ENCODE measurements around the gene BAHD1. TPM values are rescaled to one million over a fixed set of nuclear protein-coding genes. Genes with fewer than 3 reads are reported as not detected.

Gene BAHD1
- total and polyA plus RNA-seq, 2 experiments from 2014 or later: 11.2 to 40.1 TPM

DNA sequence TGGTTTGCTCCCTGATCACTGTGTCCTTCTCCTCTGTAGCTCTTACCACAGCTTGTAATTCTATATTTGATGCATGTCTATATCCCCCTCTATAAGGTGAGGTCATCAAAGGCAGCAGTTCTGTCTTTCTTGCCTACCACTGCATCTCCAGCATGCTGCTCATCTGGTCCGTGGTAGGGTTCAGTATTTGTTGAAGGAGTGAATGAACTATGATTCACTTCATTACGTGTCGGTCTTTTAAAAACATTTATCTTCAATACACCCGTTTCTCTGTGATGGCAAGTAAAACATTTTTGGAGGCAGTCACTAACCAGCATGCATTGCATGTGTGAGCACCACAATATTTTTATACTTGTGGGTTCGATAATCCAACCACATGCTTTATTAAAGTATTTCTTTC lies 57.7 kb downstream of the BAHD1 start:
- H3K4me3 Mint-ChIP-seq: no peak overlapping the region
- H3K9me3 Mint-ChIP-seq: no peaks in the 10 kb centered on the region
- H3K27ac ChIP-seq (ENCODE audit: low read depth): no peak overlapping the region
- H3K9me2 ChIP-seq (ENCODE audit: insufficient read depth): 0 out of 2 replicates have a peak, but pooled peaks cover 2% of the 10 kb centered on the region
- no peak overlapping the region for H3K4me3 ChIP-seq
- H3K4me1 Mint-ChIP-seq: no peaks in the 10 kb centered on the region
- H3K36me3 Mint-ChIP-seq (ENCODE audit: low read depth): no peaks in the 10 kb centered on the region
- no peak overlapping the region for H3K4me2 ChIP-seq
- DNase-seq (ENCODE audit: low spot score) (no peak), ATAC-seq (no peak)
- no peak overlapping the region for H2AFZ ChIP-seq
- no peak overlapping the region for H3K27ac Mint-ChIP-seq
- no peaks in the 10 kb centered on the region for H3K36me3 ChIP-seq (ENCODE audit: insufficient read depth)
- H3F3A ChIP-seq (replicated peaks; ENCODE audit: low read depth): no peaks in the 10 kb centered on the region
- peaks cover 8% of the 10 kb centered on the region for H3K27me3 Mint-ChIP-seq (ENCODE audit: insufficient read depth, low read depth, poor library complexity)
- H3K27me3 ChIP-seq (ENCODE audit: insufficient read depth): no peaks in the 10 kb centered on the region
- H4K20me1 ChIP-seq (replicated peaks; ENCODE audit: insufficient read depth): no peaks in the 10 kb centered on the region
- no peaks in the 10 kb centered on the region for H3K4me1 ChIP-seq (ENCODE audit: insufficient read depth)
- H3K79me2 ChIP-seq (replicated peaks; ENCODE audit: insufficient read depth): no peaks in the 10 kb centered on the region
- no peak for TF ChIP-seq CREB1 (CRISPR knock-in tag; IDR thresholded peaks at IDR 0.05; ENCODE audit: low read depth)

DNA sequence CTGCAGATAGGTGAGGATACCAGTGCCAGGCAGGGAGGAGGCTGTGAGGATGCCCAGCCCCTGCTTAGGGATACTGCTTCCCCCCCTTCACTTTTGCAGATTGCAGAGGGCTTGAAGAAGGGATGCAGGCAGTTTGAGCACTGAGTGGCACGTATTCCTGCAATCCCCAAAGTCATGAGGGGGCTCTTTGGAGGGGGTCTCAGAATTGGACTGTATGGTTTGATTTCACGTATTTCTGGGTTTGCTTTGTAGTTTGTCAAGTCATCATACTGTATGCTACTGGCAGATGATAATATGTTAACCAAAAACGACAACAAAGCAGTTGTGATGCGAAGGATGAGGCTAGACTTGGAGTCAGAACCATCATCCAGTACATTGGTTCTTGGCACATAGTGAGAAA lies 58.1 kb downstream of the BAHD1 start:
- DNase-seq (ENCODE audit: low spot score) (no peak), ATAC-seq (no peak)
- TF ChIP-seq POLR2AphosphoS5 (IDR thresholded peaks at IDR 0.05; ENCODE audit: low read depth): no peak
- Histone ChIP-seq H2AFZ (no peak overlapping the region), H3K4me2 (no peak overlapping the region), H3F3A (replicated peaks; ENCODE audit: low read depth) (no peaks in the 10 kb centered on the region), H3K79me2 (replicated peaks; ENCODE audit: insufficient read depth) (no peaks in the 10 kb centered on the region), H4K20me1 (replicated peaks; ENCODE audit: insufficient read depth) (no peaks in the 10 kb centered on the region), H3K27me3 (ENCODE audit: insufficient read depth) (no peaks in the 10 kb centered on the region), H3K9me2 (ENCODE audit: insufficient read depth) (0 out of 2 replicates have a peak, but pooled peaks cover 2% of the 10 kb centered on the region), H3K27ac (ENCODE audit: low read depth) (no peak overlapping the region), H3K36me3 (ENCODE audit: insufficient read depth) (no peaks in the 10 kb centered on the region), H3K4me1 (ENCODE audit: insufficient read depth) (no peaks in the 10 kb centered on the region), H3K4me3 (no peak overlapping the region)
- H3K36me3 Mint-ChIP-seq (ENCODE audit: low read depth): no peaks in the 10 kb centered on the region
- H3K4me3 Mint-ChIP-seq: no peak overlapping the region
- no peaks in the 10 kb centered on the region for H3K9me3 Mint-ChIP-seq
- no peak overlapping the region for H3K27ac Mint-ChIP-seq
- peaks cover 8% of the 10 kb centered on the region for H3K27me3 Mint-ChIP-seq (ENCODE audit: insufficient read depth, low read depth, poor library complexity)
- H3K4me1 Mint-ChIP-seq: no peaks in the 10 kb centered on the region

DNA sequence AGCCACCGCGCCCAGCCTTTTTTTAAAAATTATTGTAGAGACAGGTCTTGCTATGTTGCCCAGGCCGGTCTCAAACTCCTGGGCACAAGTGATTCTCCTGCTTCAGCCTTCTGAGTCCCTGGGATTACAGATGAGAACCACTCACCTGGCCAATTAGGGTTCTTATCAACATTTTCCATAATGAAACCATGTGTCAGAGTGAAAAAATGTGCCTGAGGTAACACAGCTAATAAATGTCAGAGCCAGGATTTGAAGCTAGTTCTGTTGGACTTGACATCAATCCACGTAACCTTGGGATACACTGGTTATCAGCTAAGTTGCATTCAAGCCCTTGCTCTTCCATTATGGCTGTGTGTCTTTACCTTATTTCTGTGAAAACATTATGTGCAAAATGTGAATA lies 59.2 kb downstream of the BAHD1 start:
- no peaks in the 10 kb centered on the region for H4K20me1 ChIP-seq (replicated peaks; ENCODE audit: insufficient read depth)
- H3K4me1 ChIP-seq (ENCODE audit: insufficient read depth): no peaks in the 10 kb centered on the region
- no peak for DNase-seq (ENCODE audit: low spot score)
- Mint-ChIP-seq H3K27me3 (ENCODE audit: insufficient read depth, low read depth, poor library complexity) (peaks cover 5% of the 10 kb centered on the region), H3K4me3 (no peak overlapping the region), H3K9me3 (no peaks in the 10 kb centered on the region), H3K27ac (no peak overlapping the region), H3K36me3 (ENCODE audit: low read depth) (no peaks in the 10 kb centered on the region), H3K4me1 (no peaks in the 10 kb centered on the region)
- H3K36me3 ChIP-seq (ENCODE audit: insufficient read depth): no peaks in the 10 kb centered on the region
- ATAC-seq: no peak
- H3F3A ChIP-seq (replicated peaks; ENCODE audit: low read depth): 0 out of 2 replicates have a peak, but pooled peaks cover 3% of the 10 kb centered on the region
- no peaks in the 10 kb centered on the region for H3K9me2 ChIP-seq (ENCODE audit: insufficient read depth)
- no peaks in the 10 kb centered on the region for H3K79me2 ChIP-seq (replicated peaks; ENCODE audit: insufficient read depth)
- no peaks in the 10 kb centered on the region for H3K27me3 ChIP-seq (ENCODE audit: insufficient read depth)
- no peak overlapping the region for H3K4me3 ChIP-seq
- no peak overlapping the region for H2AFZ ChIP-seq
- TF ChIP-seq CREB1 (CRISPR knock-in tag; IDR thresholded peaks at IDR 0.05; ENCODE audit: low read depth): no peak
- TF ChIP-seq, protein P1, sequence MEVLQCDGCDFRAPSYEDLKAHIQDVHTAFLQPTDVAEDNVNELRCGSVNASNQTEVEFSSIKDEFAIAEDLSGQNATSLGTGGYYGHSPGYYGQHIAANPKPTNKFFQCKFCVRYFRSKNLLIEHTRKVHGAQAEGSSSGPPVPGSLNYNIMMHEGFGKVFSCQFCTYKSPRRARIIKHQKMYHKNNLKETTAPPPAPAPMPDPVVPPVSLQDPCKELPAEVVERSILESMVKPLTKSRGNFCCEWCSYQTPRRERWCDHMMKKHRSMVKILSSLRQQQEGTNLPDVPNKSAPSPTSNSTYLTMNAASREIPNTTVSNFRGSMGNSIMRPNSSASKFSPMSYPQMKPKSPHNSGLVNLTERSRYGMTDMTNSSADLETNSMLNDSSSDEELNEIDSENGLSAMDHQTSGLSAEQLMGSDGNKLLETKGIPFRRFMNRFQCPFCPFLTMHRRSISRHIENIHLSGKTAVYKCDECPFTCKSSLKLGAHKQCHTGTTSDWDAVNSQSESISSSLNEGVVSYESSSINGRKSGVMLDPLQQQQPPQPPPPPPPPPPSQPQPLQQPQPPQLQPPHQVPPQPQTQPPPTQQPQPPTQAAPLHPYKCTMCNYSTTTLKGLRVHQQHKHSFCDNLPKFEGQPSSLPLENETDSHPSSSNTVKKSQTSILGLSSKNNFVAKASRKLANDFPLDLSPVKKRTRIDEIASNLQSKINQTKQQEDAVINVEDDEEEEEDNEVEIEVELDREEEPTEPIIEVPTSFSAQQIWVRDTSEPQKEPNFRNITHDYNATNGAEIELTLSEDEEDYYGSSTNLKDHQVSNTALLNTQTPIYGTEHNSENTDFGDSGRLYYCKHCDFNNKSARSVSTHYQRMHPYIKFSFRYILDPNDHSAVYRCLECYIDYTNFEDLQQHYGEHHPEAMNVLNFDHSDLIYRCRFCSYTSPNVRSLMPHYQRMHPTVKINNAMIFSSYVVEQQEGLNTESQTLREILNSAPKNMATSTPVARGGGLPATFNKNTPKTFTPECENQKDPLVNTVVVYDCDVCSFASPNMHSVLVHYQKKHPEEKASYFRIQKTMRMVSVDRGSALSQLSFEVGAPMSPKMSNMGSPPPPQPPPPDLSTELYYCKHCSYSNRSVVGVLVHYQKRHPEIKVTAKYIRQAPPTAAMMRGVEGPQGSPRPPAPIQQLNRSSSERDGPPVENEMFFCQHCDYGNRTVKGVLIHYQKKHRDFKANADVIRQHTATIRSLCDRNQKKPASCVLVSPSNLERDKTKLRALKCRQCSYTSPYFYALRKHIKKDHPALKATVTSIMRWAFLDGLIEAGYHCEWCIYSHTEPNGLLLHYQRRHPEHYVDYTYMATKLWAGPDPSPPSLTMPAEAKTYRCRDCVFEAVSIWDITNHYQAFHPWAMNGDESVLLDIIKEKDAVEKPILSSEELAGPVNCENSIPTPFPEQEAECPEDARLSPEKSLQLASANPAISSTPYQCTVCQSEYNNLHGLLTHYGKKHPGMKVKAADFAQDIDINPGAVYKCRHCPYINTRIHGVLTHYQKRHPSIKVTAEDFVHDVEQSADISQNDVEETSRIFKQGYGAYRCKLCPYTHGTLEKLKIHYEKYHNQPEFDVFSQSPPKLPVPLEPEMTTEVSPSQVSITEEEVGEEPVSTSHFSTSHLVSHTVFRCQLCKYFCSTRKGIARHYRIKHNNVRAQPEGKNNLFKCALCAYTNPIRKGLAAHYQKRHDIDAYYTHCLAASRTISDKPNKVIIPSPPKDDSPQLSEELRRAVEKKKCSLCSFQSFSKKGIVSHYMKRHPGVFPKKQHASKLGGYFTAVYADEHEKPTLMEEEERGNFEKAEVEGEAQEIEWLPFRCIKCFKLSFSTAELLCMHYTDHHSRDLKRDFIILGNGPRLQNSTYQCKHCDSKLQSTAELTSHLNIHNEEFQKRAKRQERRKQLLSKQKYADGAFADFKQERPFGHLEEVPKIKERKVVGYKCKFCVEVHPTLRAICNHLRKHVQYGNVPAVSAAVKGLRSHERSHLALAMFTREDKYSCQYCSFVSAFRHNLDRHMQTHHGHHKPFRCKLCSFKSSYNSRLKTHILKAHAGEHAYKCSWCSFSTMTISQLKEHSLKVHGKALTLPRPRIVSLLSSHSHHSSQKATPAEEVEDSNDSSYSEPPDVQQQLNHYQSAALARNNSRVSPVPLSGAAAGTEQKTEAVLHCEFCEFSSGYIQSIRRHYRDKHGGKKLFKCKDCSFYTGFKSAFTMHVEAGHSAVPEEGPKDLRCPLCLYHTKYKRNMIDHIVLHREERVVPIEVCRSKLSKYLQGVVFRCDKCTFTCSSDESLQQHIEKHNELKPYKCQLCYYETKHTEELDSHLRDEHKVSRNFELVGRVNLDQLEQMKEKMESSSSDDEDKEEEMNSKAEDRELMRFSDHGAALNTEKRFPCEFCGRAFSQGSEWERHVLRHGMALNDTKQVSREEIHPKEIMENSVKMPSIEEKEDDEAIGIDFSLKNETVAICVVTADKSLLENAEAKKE (CRISPR knock-in tag; IDR thresholded peaks at IDR 0.05): no peak
- H3K27ac ChIP-seq (ENCODE audit: low read depth): no peak overlapping the region
- no peak overlapping the region for H3K4me2 ChIP-seq

All from GM23338 (cell line).